ENCODE results near the gene JAK1.

The JAK1 gene

GRCh38 chr1:64942118-64942517 lies 24.2 kb downstream of the JAK1 start:
- TF ChIP-seq, protein P1, sequence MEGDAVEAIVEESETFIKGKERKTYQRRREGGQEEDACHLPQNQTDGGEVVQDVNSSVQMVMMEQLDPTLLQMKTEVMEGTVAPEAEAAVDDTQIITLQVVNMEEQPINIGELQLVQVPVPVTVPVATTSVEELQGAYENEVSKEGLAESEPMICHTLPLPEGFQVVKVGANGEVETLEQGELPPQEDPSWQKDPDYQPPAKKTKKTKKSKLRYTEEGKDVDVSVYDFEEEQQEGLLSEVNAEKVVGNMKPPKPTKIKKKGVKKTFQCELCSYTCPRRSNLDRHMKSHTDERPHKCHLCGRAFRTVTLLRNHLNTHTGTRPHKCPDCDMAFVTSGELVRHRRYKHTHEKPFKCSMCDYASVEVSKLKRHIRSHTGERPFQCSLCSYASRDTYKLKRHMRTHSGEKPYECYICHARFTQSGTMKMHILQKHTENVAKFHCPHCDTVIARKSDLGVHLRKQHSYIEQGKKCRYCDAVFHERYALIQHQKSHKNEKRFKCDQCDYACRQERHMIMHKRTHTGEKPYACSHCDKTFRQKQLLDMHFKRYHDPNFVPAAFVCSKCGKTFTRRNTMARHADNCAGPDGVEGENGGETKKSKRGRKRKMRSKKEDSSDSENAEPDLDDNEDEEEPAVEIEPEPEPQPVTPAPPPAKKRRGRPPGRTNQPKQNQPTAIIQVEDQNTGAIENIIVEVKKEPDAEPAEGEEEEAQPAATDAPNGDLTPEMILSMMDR (IDR thresholded peaks at IDR 0.05; ENCODE audit: insufficient read depth, low read depth, low read length, missing control alignments): no peak
- no peak overlapping the region for H3K4me3 ChIP-seq (ENCODE audit: low read depth, low read length)
- DNase-seq (ENCODE audit: low read depth): no peak

GRCh38 chr1:64941461-64942117 lies 24.8 kb downstream of the JAK1 start:
- TF ChIP-seq, protein P1 (IDR thresholded peaks at IDR 0.05; ENCODE audit: insufficient read depth, low read depth, low read length, missing control alignments): no peak
- H3K4me3 ChIP-seq (ENCODE audit: low read depth, low read length): no peak overlapping the region
- DNase-seq (ENCODE audit: low read depth): no peak

- H3K4me3 ChIP-seq (ENCODE audit: low read depth, low read length): no peak overlapping the region
- TF ChIP-seq, protein P1 (IDR thresholded peaks at IDR 0.05; ENCODE audit: insufficient read depth, low read depth, low read length, missing control alignments): no peak
- no peak for DNase-seq (ENCODE audit: low read depth)
Measured at GRCh38 chr1:64940025-64940424, 26.3 kb downstream of the JAK1 start.

- TF ChIP-seq, protein P1 (IDR thresholded peaks at IDR 0.05; ENCODE audit: insufficient read depth, low read depth, low read length, missing control alignments): no peak
- H3K4me3 ChIP-seq (ENCODE audit: low read depth, low read length): no peak overlapping the region
- no peak for DNase-seq (ENCODE audit: low read depth)
Measured at GRCh38 chr1:64938991-64939390, 27.4 kb downstream of the JAK1 start.

DNA sequence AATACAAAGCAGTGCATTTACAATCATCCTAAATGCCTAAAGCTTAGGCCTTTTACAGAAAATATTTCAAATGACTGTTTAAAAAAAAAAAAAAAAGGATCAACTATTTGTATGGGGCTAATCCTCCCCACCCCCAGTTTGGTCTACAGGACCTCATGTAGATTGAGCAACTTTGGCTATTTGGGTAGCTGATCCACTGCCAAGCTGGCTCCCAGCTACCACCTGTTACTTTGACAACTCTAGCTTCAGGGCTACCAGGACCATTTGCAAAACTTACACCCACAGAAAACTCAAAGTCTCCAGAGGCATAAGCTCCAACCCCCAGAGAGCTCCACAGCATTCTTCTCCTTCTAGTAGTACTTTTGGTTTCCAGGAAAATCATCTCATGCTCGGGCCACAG lies 29.4 kb downstream of the JAK1 start:
- TF ChIP-seq, protein P1 (IDR thresholded peaks at IDR 0.05; ENCODE audit: insufficient read depth, low read depth, low read length, missing control alignments): no peak
- H3K4me3 ChIP-seq (ENCODE audit: low read depth, low read length): no peak overlapping the region
- no peak for DNase-seq (ENCODE audit: low read depth)

- TF ChIP-seq, protein P1 (IDR thresholded peaks at IDR 0.05; ENCODE audit: insufficient read depth, low read depth, low read length, missing control alignments): no peak
- DNase-seq (ENCODE audit: low read depth): no peak
- H3K4me3 ChIP-seq (ENCODE audit: low read depth, low read length): no peak overlapping the region
Measured at GRCh38 chr1:64935551-64936155, 30.7 kb downstream of the JAK1 start.

DNA sequence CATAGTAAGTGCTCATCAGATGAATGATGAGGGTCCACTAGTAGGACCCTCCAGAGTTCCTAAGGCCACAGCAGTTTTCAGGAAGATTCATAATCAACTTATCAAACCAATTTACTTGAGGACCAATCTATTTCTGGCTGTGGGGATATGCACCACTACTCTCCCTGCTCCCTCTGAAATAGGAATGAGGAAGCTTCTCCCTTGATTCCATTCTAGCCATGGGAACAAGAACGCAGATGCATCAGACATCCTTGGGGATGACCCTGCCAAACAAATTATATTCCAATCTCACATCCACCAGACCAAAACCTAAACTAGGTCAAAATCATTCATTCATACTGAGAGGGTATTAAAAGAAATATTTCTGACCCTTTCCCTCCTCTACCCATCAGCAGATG lies 31.5 kb downstream of the JAK1 start:
- H3K4me3 ChIP-seq (ENCODE audit: low read depth, low read length): no peak overlapping the region
- DNase-seq (ENCODE audit: low read depth): no peak
- TF ChIP-seq, protein P1 (IDR thresholded peaks at IDR 0.05; ENCODE audit: insufficient read depth, low read depth, low read length, missing control alignments): no peak

Data from GM12865 (cell line).